Loucy (cell line): Measurements from ENCODE around the gene USP38.

Experiments
- EZH2phosphoT487 ChIP-seq: fragments of 200-600 bp; IDR thresholded peaks from 2 replicates; pipeline ENCODE4 v1.6.1; 2018; ENCODE audit warnings: antibody characterized with exemption, mild to moderate bottlenecking, moderate library complexity, borderline replicate concordance
- TF ChIP-seq, protein P1 (sequence below): fragments of 200-600 bp; sonication (generic); conservative IDR thresholded peaks from 2 replicates; pipeline ENCODE4 v1.5.1; 2014; ENCODE audit warnings: mild to moderate bottlenecking, antibody characterized with exemption, low read length

DNA sequence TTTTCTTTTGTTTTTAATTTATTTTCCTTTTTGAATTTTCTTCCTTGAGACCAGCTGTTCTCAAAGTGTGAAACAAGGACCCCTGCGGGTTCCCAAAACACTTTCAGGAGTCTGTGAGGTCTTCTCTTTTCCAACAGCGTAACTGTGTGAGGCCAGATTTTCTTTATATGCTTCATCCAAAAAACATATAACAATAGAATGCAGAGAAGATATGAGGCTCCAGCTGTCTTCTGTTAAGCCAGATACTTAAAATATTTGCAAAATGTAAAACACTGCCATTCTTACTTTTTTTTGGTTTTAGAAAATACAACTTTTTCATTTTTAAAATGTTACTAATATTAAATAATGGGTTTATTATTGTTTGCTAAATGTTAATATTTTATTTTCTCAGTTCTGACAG lies 27.8 kb downstream of the USP38 start:
- TF ChIP-seq, protein P1, sequence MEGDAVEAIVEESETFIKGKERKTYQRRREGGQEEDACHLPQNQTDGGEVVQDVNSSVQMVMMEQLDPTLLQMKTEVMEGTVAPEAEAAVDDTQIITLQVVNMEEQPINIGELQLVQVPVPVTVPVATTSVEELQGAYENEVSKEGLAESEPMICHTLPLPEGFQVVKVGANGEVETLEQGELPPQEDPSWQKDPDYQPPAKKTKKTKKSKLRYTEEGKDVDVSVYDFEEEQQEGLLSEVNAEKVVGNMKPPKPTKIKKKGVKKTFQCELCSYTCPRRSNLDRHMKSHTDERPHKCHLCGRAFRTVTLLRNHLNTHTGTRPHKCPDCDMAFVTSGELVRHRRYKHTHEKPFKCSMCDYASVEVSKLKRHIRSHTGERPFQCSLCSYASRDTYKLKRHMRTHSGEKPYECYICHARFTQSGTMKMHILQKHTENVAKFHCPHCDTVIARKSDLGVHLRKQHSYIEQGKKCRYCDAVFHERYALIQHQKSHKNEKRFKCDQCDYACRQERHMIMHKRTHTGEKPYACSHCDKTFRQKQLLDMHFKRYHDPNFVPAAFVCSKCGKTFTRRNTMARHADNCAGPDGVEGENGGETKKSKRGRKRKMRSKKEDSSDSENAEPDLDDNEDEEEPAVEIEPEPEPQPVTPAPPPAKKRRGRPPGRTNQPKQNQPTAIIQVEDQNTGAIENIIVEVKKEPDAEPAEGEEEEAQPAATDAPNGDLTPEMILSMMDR, result no peak
- no peak for TF ChIP-seq EZH2phosphoT487
